K562 (cell line): ENCODE measurements around the gene CNPY4. TPM values are rescaled to one million over a fixed set of nuclear protein-coding genes. Genes with fewer than 3 reads are reported as not detected.

Experiments
- ERF ChIP-seq: fragments of 450-650 bp; formaldehyde crosslinking; IDR thresholded peaks from 2 replicates; pipeline ENCODE4 v1.4.0; 2020; ENCODE audit warnings: mild to moderate bottlenecking, mixed read lengths
- GATA2 ChIP-seq: sonication (generic); formaldehyde crosslinking; IDR thresholded peaks from 2 replicates; pipeline ENCODE4 v1.4.0; 2020; ENCODE audit warnings: mild to moderate bottlenecking, missing genetic modification reagents
- IRF2 ChIP-seq: sonication (generic); formaldehyde crosslinking; IDR thresholded peaks from 2 replicates; pipeline ENCODE4 v1.8.1; 2022; ENCODE audit warnings: mild to moderate bottlenecking, missing genetic modification reagents
- NBN ChIP-seq: fragments of 450-650 bp; IDR thresholded peaks from 2 replicates; pipeline ENCODE4 v1.6.1; 2016; ENCODE audit warnings: low read depth, mild to moderate bottlenecking
- ZNF354B ChIP-seq: fragments of 250-450 bp; sonication (Bioruptor Pico); IDR thresholded peaks from 2 replicates; pipeline ENCODE4 v1.4.0; 2020
- ZNF644 ChIP-seq: fragments of 200-800 bp; sonication (Bioruptor generic); IDR thresholded peaks from 2 replicates; pipeline ENCODE4 v1.6.1; 2016; ENCODE audit warnings: low read depth, missing genetic modification characterization, missing compliant biosample characterization
- ZNF695 ChIP-seq: fragments of 450-650 bp; formaldehyde crosslinking; IDR thresholded peaks from 2 replicates; pipeline ENCODE4 v1.4.0; 2020; ENCODE audit warnings: mild to moderate bottlenecking, moderate library complexity
- ZNF785 ChIP-seq: fragments of 250-450 bp; sonication (Bioruptor Pico); IDR thresholded peaks from 2 replicates; pipeline ENCODE4 v1.4.0; 2020; ENCODE audit warnings: mild to moderate bottlenecking
- polyA plus RNA-seq, 8 experiments: library from polyadenylated mRNA; depleted of rRNA in 4 of 8; stranded (reverse) in 5 of 8; unstranded in 3 of 8; fragments of >200 nt; fragmentation: Nextera tagmentation in 2 of 8; fragmentation: Illumina TruSeq in 1 of 8; extraction: Ambion mirVana in 2 of 8; extraction: Trizol in 1 of 8; gene quantifications; 2 replicates each; pipeline versions ENCODE4 v1.2.1 to v1.2.3, GENCODE V29; 2011 to 2014; ENCODE audit warnings: inconsistent platforms in 1 of 8, missing spikeins in 1 of 8
- total RNA-seq, 7 experiments: library from RNA; depleted of rRNA in 6 of 7; stranded (reverse); fragments of >200 nt in 6 of 7; fragmentation: Illumina TruSeq in 2 of 7; extraction: Trizol in 2 of 7; gene quantifications; 2 replicates each; pipeline versions ENCODE4 v1.2.1 to v1.2.3, GENCODE V29; 2011 to 2021; ENCODE audit warnings: low replicate concordance in 1 of 7
- TF ChIP-seq, protein P1 (sequence below), 2 experiments: fragments of 450-650 bp; IDR thresholded peaks; 2 replicates each; pipeline ENCODE4 v1.6.1; 2018; ENCODE audit warnings: mild to moderate bottlenecking in 2 of 2, low read depth in 1 of 2; ENCODE audit not compliant: partially characterized antibody in 2 of 2
- TF ChIP-seq, protein P2 (sequence below), 3 experiments: fragments of 200-800 bp in 1 of 3; fragments of 250-450 bp in 1 of 3; fragments of 450-650 bp in 1 of 3; sonication (Bioruptor Pico) in 1 of 3; sonication (Bioruptor generic) in 1 of 3; formaldehyde crosslinking in 1 of 3; IDR thresholded peaks; 2 replicates each; pipeline versions ENCODE4 v1.6.1 to v1.8.0; 2016 to 2022; ENCODE audit warnings: mild to moderate bottlenecking in 2 of 3, missing genetic modification characterization in 2 of 3, missing compliant biosample characterization in 1 of 3, moderate library complexity in 1 of 3
- TF ChIP-seq, protein P3 (sequence below): fragments of 150-350 bp; conservative IDR thresholded peaks from 2 replicates; pipeline ENCODE4 v1.6.1; 2014; ENCODE audit warnings: low read length
- TF ChIP-seq, protein P4 (sequence below): fragments of 450-650 bp; IDR thresholded peaks from 2 replicates; pipeline ENCODE4 v1.6.1; 2016; ENCODE audit warnings: mild to moderate bottlenecking

The CNPY4 gene
- total and polyA plus RNA-seq, 9 of the 15 experiments (the other 6 are each of a cell fraction or from before 2014, with no cell fraction given) = 1.9 to 11.2 (median 7.0) TPM

DNA sequence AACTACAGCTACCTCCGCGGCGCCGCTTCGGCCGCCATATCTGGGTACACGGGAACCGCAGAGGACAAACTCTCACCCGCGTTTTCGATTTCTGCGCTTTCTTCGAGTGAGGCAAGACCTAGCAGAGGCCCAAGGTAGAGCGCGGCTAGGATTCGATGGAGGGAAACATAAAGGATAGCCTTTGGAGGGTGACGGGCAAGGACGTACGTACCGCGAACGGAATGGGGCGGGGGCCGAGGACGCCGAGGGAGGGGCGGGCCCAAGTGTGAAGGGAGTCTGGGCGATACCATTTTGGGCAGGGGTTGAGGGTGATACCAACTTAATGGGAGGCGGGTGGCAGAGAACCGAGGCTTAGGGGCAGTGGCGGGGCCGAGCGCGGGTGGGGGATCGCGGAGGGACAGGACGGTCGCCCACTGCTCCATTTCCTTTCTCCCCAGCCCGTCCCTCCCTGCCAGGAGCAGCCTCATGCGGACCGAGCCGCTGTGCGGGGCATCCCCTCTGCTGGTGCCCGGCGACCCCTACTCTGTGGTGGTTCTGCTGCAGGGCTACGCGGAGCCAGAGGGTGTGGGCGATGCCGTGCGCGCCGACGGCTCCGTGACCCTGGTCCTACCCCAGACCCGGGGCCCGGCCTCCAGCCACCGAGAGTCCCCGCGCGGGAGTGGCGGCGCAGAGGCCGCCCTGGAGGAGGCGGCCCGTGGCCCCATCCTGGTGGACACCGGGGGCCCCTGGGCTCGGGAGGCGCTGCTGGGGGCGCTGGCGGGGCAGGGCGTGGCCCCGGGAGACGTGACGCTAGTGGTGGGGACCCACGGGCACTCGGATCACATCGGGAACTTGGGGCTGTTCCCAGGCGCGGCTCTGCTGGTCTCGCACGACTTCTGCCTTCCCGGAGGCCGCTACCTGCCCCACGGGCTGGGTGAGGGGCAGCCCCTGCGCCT is 7.8 kb downstream of the CNPY4 start, which contains the start of gene MBLAC1 (continued):
- TF ChIP-seq, protein P1, sequence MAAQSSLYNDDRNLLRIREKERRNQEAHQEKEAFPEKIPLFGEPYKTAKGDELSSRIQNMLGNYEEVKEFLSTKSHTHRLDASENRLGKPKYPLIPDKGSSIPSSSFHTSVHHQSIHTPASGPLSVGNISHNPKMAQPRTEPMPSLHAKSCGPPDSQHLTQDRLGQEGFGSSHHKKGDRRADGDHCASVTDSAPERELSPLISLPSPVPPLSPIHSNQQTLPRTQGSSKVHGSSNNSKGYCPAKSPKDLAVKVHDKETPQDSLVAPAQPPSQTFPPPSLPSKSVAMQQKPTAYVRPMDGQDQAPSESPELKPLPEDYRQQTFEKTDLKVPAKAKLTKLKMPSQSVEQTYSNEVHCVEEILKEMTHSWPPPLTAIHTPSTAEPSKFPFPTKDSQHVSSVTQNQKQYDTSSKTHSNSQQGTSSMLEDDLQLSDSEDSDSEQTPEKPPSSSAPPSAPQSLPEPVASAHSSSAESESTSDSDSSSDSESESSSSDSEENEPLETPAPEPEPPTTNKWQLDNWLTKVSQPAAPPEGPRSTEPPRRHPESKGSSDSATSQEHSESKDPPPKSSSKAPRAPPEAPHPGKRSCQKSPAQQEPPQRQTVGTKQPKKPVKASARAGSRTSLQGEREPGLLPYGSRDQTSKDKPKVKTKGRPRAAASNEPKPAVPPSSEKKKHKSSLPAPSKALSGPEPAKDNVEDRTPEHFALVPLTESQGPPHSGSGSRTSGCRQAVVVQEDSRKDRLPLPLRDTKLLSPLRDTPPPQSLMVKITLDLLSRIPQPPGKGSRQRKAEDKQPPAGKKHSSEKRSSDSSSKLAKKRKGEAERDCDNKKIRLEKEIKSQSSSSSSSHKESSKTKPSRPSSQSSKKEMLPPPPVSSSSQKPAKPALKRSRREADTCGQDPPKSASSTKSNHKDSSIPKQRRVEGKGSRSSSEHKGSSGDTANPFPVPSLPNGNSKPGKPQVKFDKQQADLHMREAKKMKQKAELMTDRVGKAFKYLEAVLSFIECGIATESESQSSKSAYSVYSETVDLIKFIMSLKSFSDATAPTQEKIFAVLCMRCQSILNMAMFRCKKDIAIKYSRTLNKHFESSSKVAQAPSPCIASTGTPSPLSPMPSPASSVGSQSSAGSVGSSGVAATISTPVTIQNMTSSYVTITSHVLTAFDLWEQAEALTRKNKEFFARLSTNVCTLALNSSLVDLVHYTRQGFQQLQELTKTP (IDR thresholded peaks at IDR 0.05; ENCODE audit: low read depth in 1 of 2, partially characterized antibody in 2 of 2) = peak in 1 of 2 experiments; percentile 29
- no peak for TF ChIP-seq ZNF695 (CRISPR knock-in tag)
- TF ChIP-seq, protein P2, sequence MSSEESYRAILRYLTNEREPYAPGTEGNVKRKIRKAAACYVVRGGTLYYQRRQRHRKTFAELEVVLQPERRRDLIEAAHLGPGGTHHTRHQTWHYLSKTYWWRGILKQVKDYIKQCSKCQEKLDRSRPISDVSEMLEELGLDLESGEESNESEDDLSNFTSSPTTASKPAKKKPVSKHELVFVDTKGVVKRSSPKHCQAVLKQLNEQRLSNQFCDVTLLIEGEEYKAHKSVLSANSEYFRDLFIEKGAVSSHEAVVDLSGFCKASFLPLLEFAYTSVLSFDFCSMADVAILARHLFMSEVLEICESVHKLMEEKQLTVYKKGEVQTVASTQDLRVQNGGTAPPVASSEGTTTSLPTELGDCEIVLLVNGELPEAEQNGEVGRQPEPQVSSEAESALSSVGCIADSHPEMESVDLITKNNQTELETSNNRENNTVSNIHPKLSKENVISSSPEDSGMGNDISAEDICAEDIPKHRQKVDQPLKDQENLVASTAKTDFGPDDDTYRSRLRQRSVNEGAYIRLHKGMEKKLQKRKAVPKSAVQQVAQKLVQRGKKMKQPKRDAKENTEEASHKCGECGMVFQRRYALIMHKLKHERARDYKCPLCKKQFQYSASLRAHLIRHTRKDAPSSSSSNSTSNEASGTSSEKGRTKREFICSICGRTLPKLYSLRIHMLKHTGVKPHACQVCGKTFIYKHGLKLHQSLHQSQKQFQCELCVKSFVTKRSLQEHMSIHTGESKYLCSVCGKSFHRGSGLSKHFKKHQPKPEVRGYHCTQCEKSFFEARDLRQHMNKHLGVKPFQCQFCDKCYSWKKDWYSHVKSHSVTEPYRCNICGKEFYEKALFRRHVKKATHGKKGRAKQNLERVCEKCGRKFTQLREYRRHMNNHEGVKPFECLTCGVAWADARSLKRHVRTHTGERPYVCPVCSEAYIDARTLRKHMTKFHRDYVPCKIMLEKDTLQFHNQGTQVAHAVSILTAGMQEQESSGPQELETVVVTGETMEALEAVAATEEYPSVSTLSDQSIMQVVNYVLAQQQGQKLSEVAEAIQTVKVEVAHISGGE (CRISPR knock-in tag; IDR thresholded peaks at IDR 0.05) = peak in 2 of 3 experiments; percentile 44 to 90; a peak in 2 of 6 replicates
- TF ChIP-seq, protein P3, sequence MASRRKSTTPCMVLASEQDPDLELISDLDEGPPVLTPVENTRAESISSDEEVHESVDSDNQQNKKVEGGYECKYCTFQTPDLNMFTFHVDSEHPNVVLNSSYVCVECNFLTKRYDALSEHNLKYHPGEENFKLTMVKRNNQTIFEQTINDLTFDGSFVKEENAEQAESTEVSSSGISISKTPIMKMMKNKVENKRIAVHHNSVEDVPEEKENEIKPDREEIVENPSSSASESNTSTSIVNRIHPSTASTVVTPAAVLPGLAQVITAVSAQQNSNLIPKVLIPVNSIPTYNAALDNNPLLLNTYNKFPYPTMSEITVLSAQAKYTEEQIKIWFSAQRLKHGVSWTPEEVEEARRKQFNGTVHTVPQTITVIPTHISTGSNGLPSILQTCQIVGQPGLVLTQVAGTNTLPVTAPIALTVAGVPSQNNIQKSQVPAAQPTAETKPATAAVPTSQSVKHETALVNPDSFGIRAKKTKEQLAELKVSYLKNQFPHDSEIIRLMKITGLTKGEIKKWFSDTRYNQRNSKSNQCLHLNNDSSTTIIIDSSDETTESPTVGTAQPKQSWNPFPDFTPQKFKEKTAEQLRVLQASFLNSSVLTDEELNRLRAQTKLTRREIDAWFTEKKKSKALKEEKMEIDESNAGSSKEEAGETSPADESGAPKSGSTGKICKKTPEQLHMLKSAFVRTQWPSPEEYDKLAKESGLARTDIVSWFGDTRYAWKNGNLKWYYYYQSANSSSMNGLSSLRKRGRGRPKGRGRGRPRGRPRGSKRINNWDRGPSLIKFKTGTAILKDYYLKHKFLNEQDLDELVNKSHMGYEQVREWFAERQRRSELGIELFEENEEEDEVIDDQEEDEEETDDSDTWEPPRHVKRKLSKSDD = peak; percentile 26; the same call in 1 of the 2 replicates
- no peak for TF ChIP-seq ZNF354B (CRISPR knock-in tag)
- TF ChIP-seq ERF (CRISPR knock-in tag) = peak; percentile 78; the same call in 1 of the 2 replicates
- no peak for TF ChIP-seq ZNF644 (tag)
- peak; percentile 86; the same call in 1 of the 2 replicates for TF ChIP-seq NBN
- TF ChIP-seq ZNF785 (CRISPR knock-in tag) = no peak
- no peak for TF ChIP-seq GATA2 (CRISPR knock-in tag)
- no peak for TF ChIP-seq IRF2 (CRISPR knock-in tag)
- TF ChIP-seq, protein P4, sequence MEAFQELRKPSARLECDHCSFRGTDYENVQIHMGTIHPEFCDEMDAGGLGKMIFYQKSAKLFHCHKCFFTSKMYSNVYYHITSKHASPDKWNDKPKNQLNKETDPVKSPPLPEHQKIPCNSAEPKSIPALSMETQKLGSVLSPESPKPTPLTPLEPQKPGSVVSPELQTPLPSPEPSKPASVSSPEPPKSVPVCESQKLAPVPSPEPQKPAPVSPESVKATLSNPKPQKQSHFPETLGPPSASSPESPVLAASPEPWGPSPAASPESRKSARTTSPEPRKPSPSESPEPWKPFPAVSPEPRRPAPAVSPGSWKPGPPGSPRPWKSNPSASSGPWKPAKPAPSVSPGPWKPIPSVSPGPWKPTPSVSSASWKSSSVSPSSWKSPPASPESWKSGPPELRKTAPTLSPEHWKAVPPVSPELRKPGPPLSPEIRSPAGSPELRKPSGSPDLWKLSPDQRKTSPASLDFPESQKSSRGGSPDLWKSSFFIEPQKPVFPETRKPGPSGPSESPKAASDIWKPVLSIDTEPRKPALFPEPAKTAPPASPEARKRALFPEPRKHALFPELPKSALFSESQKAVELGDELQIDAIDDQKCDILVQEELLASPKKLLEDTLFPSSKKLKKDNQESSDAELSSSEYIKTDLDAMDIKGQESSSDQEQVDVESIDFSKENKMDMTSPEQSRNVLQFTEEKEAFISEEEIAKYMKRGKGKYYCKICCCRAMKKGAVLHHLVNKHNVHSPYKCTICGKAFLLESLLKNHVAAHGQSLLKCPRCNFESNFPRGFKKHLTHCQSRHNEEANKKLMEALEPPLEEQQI = 0 out of 2 replicates have a peak, but pooled peaks have one; percentile 69
